HG03159 (cell line): ENCODE results near the gene EDDM13.
"Not testable (repeated sequence)": the region's sequence is repeated elsewhere in the genome, so short reads cannot be mapped to it uniquely, and the experiment has no call there.

ENCODE experiments used
- ATAC-seq: cut with Tn5 transposase; IDR thresholded peaks from one replicate; pipeline ENCODE4 v1.9.1; 2021; ENCODE audit warnings: mild to moderate bottlenecking, moderate library complexity; ENCODE audit not compliant: unreplicated experiment

The EDDM13 gene

DNA sequence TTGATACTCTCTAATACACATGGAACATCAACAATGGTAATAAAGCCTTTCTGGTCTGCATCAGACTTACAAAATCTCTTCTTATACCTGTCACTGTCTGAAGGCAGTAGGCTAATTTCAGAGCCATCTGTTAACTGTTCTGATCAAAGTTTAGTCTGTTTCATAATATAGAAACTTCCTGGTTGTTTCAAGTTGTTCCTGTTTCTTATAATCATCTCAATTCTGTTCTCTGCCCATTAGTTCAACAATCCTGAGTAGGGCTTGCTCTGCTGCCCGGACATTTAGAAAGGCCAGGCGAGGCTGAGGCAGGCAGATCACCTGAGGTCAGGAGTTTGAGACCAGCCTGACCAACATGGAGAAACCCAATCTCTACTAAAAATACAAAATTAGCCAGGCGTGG, 47.4 kb downstream of the EDDM13 start:
- no peak for ATAC-seq

DNA sequence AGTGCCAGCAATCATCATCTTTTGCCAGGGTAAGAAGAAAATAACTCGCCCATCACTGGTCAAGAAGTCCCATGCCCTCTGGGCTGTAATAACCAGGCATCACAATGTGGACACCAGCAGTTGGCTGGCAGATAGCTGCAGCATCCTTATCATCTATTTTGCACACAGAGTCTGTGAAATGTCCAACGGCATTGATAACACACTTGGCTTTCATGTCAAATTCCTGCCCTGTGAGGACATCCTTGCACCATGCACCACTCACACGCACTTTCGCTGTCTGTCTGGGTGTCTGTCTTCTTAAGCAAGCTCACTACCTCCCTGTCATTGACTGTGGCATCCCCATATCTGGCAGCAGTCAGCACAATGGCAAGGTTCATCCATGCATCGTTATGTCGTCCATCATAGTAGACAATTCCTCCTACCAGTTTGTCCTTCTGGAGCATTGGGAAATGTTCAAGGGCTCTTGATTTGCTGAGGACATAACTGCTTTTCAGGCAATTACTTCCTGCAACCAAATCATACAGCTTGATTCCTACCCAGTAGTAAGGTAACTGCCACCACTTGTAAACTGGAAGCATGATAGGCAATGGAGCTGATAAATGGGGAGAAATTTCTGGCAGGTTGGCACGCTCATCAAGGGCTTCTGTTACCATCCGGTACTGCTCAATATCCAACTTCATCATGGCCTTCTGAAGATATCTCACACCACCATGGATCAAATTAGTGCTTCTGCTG, 48.9 kb downstream of the EDDM13 start:
- no peak for ATAC-seq

GRCh38 chr19:56321989-56322440, 49.5 kb downstream of the EDDM13 start:
- ATAC-seq = no peak

GRCh38 chr19:56324436-56324835, 51.9 kb downstream of the EDDM13 start:
- no peak for ATAC-seq

GRCh38 chr19:56332695-56333094, 60.1 kb downstream of the EDDM13 start:
- ATAC-seq = no peak

- no peak for ATAC-seq
These were observed 61.0 kb downstream of the EDDM13 start for GRCh38 chr19:56333506-56333905.

GRCh38 chr19:56335371-56335770, 62.8 kb downstream of the EDDM13 start:
- ATAC-seq = not testable (repeated sequence)

- not testable (repeated sequence) for ATAC-seq
These were observed 64.5 kb downstream of the EDDM13 start for GRCh38 chr19:56337077-56337476.

DNA sequence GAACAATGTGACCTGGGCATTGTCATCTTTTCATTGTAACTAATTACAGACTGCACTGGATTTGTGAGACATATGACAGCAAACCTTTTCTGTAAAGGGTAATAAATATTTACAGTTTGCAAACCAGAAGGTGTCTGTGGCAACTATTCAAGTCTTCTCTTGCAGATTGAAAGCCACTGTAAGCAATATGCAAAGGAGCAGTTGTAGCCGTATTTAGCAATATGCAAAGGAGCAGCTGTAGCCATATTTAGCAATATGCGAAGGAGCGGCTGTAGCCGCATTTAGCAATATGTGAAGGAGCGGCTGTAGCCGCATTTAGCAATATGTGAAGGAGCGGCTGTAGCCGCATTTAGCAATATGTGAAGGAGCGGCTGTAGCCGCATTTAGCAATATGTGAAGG, 66.5 kb downstream of the EDDM13 start:
- not testable (repeated sequence) for ATAC-seq

GRCh38 chr19:56341948-56342347, 69.4 kb downstream of the EDDM13 start:
- no peak for ATAC-seq

DNA sequence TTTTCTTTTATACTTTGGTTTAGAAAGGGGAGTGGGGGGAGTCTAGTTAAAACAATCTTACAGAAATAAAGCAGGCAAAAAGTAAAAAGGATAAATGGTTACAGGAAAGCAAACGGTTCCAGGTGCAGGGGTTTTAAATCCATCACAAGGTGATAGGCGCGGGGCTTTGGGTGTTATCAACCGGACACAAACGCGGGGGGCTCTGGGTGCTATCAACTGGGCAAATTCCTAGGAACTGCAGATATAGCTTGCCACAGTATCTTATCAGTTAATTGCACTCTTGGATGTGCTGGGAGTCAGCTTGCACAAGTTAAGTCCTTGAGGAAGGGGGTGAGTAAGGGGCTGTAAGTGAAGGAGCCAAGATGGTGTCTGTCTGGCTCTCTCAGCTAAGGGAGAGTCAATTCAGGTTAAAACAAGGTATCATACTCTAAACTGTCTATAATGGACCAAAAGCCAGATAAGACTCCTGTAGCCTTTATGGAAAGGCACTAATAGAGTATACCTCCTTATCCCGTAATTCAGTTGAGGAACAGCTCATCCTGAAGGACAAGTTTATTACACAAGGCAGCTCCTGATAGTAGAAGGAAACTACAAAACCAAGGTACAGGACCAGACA, 74.7 kb downstream of the EDDM13 start:
- no peak for ATAC-seq

- no peak for ATAC-seq
These were observed 75.8 kb downstream of the EDDM13 start for GRCh38 chr19:56348289-56348877.

DNA sequence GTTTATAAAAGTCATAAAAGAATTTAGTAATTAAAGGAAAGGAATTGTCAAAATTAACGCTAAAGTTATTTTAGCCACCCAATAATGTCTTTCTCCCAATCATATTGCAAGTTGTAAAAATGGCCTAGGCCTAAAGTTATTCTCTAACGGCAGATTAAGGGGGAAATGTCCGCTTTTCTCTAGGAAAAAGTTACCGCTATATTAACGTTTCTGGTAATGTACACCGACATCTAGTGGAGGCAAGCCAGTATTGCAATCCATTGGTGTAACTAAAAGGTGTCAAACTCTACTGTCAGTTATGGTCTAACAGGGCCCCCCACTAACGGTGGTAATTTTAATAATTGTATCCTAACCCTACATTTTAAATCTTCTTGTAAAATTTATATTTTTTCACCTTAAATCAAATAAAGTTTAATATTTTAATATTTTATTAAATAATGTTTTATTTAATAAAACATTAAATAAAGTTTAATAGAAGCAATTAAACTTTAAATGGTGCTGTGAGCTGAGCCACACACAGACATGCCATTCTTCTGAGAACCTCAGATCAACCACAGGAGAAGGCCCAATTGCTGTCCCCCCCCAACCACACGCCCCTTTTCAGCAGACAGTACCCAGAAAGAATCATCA, 78.0 kb downstream of the EDDM13 start:
- no peak for ATAC-seq

DNA sequence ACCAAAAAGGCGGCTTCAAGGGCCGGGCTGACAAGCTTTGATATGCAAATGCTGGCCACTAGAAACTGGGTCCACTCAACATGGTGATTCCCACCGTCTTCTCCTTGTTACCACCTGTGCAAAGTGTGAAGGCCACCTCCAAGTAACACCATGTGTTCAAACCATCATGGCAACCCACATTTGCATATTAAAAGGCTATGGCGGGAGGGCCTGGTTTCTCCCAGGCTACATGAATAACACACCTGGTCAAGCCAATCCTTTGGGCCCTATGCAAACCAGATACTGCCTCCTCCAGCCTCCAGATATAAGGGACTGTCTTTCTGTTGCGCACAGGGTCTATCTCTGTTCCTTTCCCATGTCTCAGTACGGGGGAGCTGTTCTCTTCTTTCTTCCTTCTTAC, 78.7 kb downstream of the EDDM13 start:
- ATAC-seq = no peak

GRCh38 chr19:56355517-56355916, 83.0 kb downstream of the EDDM13 start:
- ATAC-seq = no peak

DNA sequence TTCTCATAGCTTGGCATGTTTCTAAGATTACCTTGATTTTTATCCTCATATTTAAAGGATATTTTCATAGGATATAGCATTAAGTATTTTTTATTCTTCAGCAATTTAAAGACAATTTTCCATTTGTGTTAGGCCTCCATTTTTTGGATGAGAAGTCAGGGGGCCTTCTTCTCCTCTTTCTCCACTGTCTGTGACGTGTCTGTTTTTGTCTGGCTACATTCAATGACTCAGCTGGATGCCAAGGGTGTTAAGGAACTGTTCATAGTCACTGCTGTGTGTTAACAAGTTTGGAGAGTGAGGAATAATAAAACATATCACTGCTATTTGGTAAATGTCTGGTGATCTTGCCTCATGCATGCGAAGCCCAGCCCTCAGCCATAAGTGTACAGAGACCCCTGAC, 84.4 kb downstream of the EDDM13 start:
- no peak for ATAC-seq
